Loucy (cell line): ENCODE results near the gene ACOT12.

ENCODE experiments used
- H2AFZ ChIP-seq: fragments of 200-600 bp; sonication (generic); 2 replicates; pipeline ENCODE4 v1.6.0; 2016; ENCODE audit warnings: antibody characterized with exemption, mild to moderate bottlenecking, low read length, moderate library complexity
- H3F3A ChIP-seq: fragments of 200-600 bp; 2 replicates; pipeline ENCODE4 v1.6.0; 2016; ENCODE audit warnings: antibody characterized with exemption, low read depth, mild to moderate bottlenecking
- H3K27me3 ChIP-seq: fragments of 200-600 bp; sonication (generic); 2 replicates; pipeline ENCODE4 v1.6.1; 2014; ENCODE audit warnings: low read length, mild to moderate bottlenecking; ENCODE audit not compliant: insufficient read depth, poor library complexity, severe bottlenecking
- H3K36me3 ChIP-seq: fragments of 200-600 bp; sonication (generic); 2 replicates; pipeline ENCODE4 v1.6.1; 2016; ENCODE audit warnings: low read length; ENCODE audit not compliant: insufficient read depth
- H3K4me1 ChIP-seq: fragments of 200-600 bp; sonication (generic); 2 replicates; pipeline ENCODE4 v1.5.1; 2014; ENCODE audit warnings: low read length, mild to moderate bottlenecking; ENCODE audit not compliant: insufficient read depth, poor library complexity, severe bottlenecking
- H3K4me2 ChIP-seq: fragments of 200-600 bp; sonication (generic); 2 replicates; pipeline ENCODE4 v1.6.0; 2014; ENCODE audit warnings: antibody characterized with exemption, low read length, low read depth, mild to moderate bottlenecking; ENCODE audit not compliant: poor library complexity, severe bottlenecking
- H3K4me3 ChIP-seq: fragments of 200-600 bp; sonication (generic); 2 replicates; pipeline ENCODE4 v1.5.1; 2014; ENCODE audit warnings: low read length, mild to moderate bottlenecking, mixed read lengths; ENCODE audit not compliant: poor library complexity, severe bottlenecking
- H3K79me2 ChIP-seq: fragments of 200-600 bp; sonication (generic); 2 replicates; pipeline ENCODE4 v1.6.1; 2014; ENCODE audit warnings: low read length; ENCODE audit not compliant: insufficient read depth
- H3K9ac ChIP-seq: fragments of 200-600 bp; sonication (generic); 2 replicates; pipeline ENCODE4 v1.6.0; 2014; ENCODE audit warnings: mild to moderate bottlenecking, low read depth, low read length, moderate library complexity; ENCODE audit not compliant: poor library complexity, severe bottlenecking
- H3K9me2 ChIP-seq: fragments of 200-600 bp; sonication (generic); replicated peaks from 2 replicates; pipeline ENCODE4 v1.6.1; 2016; ENCODE audit warnings: low read depth, low read length, mixed read lengths
- H3K9me3 ChIP-seq: fragments of 200-600 bp; sonication (generic); 2 replicates; pipeline ENCODE4 v1.6.1; 2014; ENCODE audit warnings: mild to moderate bottlenecking, antibody characterized with exemption, low read length, low read depth; ENCODE audit not compliant: insufficient read depth
- H4K20me1 ChIP-seq: fragments of 200-600 bp; sonication (generic); 2 replicates; pipeline ENCODE4 v1.6.0; 2014; ENCODE audit warnings: antibody characterized with exemption, low read length, mild to moderate bottlenecking; ENCODE audit not compliant: insufficient read depth, poor library complexity, severe bottlenecking
- EZH2phosphoT487 ChIP-seq: fragments of 200-600 bp; IDR thresholded peaks from 2 replicates; pipeline ENCODE4 v1.6.1; 2018; ENCODE audit warnings: antibody characterized with exemption, mild to moderate bottlenecking, moderate library complexity, borderline replicate concordance
- TF ChIP-seq, protein P1 (sequence below): fragments of 200-600 bp; sonication (generic); conservative IDR thresholded peaks from 2 replicates; pipeline ENCODE4 v1.5.1; 2014; ENCODE audit warnings: mild to moderate bottlenecking, antibody characterized with exemption, low read length

Gene ACOT12

DNA sequence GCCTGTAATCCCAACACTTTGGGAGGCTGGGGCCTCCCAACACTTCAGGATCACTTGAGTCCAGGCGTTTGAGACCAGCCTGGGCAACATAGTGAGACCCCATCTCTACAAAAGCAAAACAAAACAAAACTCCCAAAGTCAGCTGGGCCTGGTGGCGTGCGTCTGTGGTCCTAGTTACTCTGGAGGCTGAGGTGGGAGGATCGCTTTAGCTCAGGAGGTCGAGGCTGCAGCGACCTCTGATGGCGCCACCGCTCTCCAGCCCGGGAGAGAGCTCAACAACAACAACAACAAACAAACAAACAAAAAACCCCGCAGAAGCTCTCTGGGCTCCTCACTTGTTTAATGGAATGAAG, 528 bp downstream of the ACOT12 start:
- Histone ChIP-seq H3K4me2 (no peak overlapping the region), H3K9me2 (no peaks in the 10 kb centered on the region), H3F3A (no peaks in the 10 kb centered on the region), H3K27me3 (no peaks in the 10 kb centered on the region), H4K20me1 (no peaks in the 10 kb centered on the region), H3K36me3 (no peaks in the 10 kb centered on the region), H3K4me3 (no peak overlapping the region), H3K4me1 (no peaks in the 10 kb centered on the region), H3K79me2 (no peaks in the 10 kb centered on the region), H3K9me3 (no peaks in the 10 kb centered on the region), H3K9ac (no peak overlapping the region), H2AFZ (no peak overlapping the region)
- TF ChIP-seq, protein P1, sequence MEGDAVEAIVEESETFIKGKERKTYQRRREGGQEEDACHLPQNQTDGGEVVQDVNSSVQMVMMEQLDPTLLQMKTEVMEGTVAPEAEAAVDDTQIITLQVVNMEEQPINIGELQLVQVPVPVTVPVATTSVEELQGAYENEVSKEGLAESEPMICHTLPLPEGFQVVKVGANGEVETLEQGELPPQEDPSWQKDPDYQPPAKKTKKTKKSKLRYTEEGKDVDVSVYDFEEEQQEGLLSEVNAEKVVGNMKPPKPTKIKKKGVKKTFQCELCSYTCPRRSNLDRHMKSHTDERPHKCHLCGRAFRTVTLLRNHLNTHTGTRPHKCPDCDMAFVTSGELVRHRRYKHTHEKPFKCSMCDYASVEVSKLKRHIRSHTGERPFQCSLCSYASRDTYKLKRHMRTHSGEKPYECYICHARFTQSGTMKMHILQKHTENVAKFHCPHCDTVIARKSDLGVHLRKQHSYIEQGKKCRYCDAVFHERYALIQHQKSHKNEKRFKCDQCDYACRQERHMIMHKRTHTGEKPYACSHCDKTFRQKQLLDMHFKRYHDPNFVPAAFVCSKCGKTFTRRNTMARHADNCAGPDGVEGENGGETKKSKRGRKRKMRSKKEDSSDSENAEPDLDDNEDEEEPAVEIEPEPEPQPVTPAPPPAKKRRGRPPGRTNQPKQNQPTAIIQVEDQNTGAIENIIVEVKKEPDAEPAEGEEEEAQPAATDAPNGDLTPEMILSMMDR = no peak
- TF ChIP-seq EZH2phosphoT487 = no peak

DNA sequence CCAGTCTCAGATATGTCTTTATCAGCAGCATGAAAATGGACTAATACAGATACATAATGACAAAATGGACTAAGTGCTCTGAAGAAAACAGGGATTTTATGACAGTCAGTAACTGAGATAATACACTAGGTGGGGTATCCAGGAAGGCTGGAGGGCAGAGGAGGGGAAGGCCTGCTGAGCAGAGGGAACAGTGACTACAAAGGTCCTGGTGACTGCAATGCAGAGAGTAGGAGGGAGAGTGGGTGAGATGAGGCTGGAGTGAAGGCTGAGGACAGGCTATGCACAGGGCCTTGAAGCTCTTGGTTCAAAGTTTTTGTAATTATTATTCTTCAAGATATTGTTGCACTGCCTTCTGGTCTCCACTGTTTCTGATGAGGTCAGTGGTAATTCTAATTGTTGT, 4.9 kb downstream of the ACOT12 start:
- Histone ChIP-seq H3K9ac (no peak overlapping the region), H4K20me1 (no peaks in the 10 kb centered on the region), H3F3A (no peaks in the 10 kb centered on the region), H3K36me3 (no peaks in the 10 kb centered on the region), H3K27me3 (no peaks in the 10 kb centered on the region), H3K4me3 (no peak overlapping the region), H3K79me2 (no peaks in the 10 kb centered on the region), H3K9me3 (no peaks in the 10 kb centered on the region), H3K9me2 (no peaks in the 10 kb centered on the region), H2AFZ (no peak overlapping the region), H3K4me1 (no peaks in the 10 kb centered on the region), H3K4me2 (no peak overlapping the region)
- TF ChIP-seq EZH2phosphoT487 = no peak
- TF ChIP-seq, protein P1 = no peak

DNA sequence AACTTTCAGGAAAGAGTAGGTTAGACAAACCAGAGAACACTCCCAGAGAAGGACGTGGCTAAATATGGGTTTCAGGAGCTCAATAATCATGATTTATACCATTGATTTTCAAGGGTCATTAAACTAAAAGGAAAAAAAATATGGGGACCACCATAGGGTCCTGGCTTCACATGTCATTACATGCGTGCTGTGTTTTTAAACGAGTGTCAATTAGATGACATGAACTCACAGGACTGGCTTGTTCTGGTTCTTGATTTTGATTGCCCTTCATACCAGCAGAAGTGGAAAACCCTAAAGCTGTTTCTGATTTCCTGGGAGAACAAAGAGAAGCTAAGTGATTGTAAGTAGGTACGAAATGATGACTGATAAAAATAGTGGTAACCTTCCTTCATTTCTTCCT, 5.8 kb downstream of the ACOT12 start:
- TF ChIP-seq, protein P1 = no peak
- no peak for TF ChIP-seq EZH2phosphoT487

More for the DNA sequence above, 5.8 kb downstream of the ACOT12 start:
- Histone ChIP-seq H3K4me2 (no peak overlapping the region), H3K9me3 (no peaks in the 10 kb centered on the region), H2AFZ (no peak overlapping the region), H3K79me2 (no peaks in the 10 kb centered on the region), H4K20me1 (no peaks in the 10 kb centered on the region), H3K9ac (no peak overlapping the region), H3K4me1 (no peaks in the 10 kb centered on the region), H3K27me3 (no peaks in the 10 kb centered on the region), H3K9me2 (no peaks in the 10 kb centered on the region), H3K4me3 (no peak overlapping the region), H3K36me3 (no peaks in the 10 kb centered on the region), H3F3A (no peaks in the 10 kb centered on the region)
